Ovary (tissue), 9 donors: ENCODE data around the gene KCNG2. TPM values are rescaled to one million over a fixed set of nuclear protein-coding genes. Genes with fewer than 3 reads are reported as not detected.

Experiments used
- DNase-seq, 5 donors: peaks; one replicate each; pipeline ENCODE4 v3.0.0-alpha.2; 2019 to 2020
- H3K27ac ChIP-seq, 2 donors: fragments of 200-600 bp; one replicate each; pipeline versions ENCODE4 v1.5.1 to v1.8.0; 2019 to 2022
- H3K27me3 ChIP-seq: fragments of 200-600 bp; one replicate; pipeline ENCODE4 v1.8.0; 2022
- H3K36me3 ChIP-seq: fragments of 200-600 bp; sonication (generic); one replicate; pipeline ENCODE4 v1.5.1; 2019
- H3K4me1 ChIP-seq: one replicate; pipeline ENCODE4 v1.8.1; 2013; ENCODE audit warnings: mild to moderate bottlenecking, moderate library complexity; ENCODE audit not compliant: insufficient read depth
- H3K4me3 ChIP-seq: fragments of 200-600 bp; sonication (generic); one replicate; pipeline ENCODE4 v1.5.1; 2017
- H3K9me3 ChIP-seq, 2 donors: fragments of 200-600 bp in 1 of 2; sonication (generic) in 1 of 2; one replicate each; pipeline versions ENCODE4 v1.5.1 to v1.8.1; 2013 to 2019; ENCODE audit warnings: mild to moderate bottlenecking in 1 of 2, moderate library complexity in 1 of 2
- CTCF ChIP-seq, 3 donors: fragments of 450-650 bp in 2 of 3; fragments of 200-600 bp in 1 of 3; IDR thresholded peaks; one replicate each; pipeline versions ENCODE4 v1.5.1 to v1.8.0; 2016 to 2022; ENCODE audit warnings: antibody characterized with exemption in 3 of 3, mild to moderate bottlenecking in 1 of 3
- EP300 ChIP-seq: sonication (generic); formaldehyde crosslinking; IDR thresholded peaks from one replicate; pipeline ENCODE4 v1.6.1; 2017; ENCODE audit warnings: antibody characterized with exemption
- POLR2A ChIP-seq: fragments of 450-650 bp; IDR thresholded peaks from one replicate; pipeline ENCODE4 v1.6.1; 2017; ENCODE audit warnings: antibody characterized with exemption, mild to moderate bottlenecking, moderate library complexity
- WGBS, 3 donors: extraction: QIAGEN DNeasy Blood & Tissue Kit in 1 of 3; methylation state at CpG; one replicate each; pipeline versions ENCODE4 v1.1.5 to v1.1.7; 2013 to 2017; 5-methylcytosine and 5-hydroxymethylcytosine counted together
- intact Hi-C, 4 donors: fragments of 100-400 bp; cut with DNase I; formaldehyde crosslinking; loops; one replicate each; pipeline versions ENCODE4 v1.11.0 to v1.15.1; 2022 to 2023
- polyA plus RNA-seq, 2 donors: library from polyadenylated mRNA; stranded (reverse); fragments of 200-250 nt in 1 of 2; fragments of 350-450 nt in 1 of 2; fragmentation: Illumina TruSeq in 1 of 2; extraction: RNeasy Lipid Tissue Mini Kit (QIAGEN cat#74804) in 1 of 2; gene quantifications; one replicate each; pipeline ENCODE4 v1.2.3, GENCODE V29; 2013 to 2014
- total RNA-seq, 7 donors: library from RNA; depleted of rRNA in 2 of 7; stranded (reverse); fragments of >200 nt in 2 of 7; fragmentation: NEBNext Ultra II Directional in 3 of 7; extraction: Animal tissue kit (Norgen Biotek cat#: 25700) in 3 of 7; gene quantifications; one replicate each; pipeline versions ENCODE4 v1.1.0 to v1.2.4, GENCODE V29; 2016 to 2023
- donor health status: DM: no; HTN: no; CAD: no; lungs with moderate emphysema.
- donor health status: DM: no; HTN: no; CAD: no.
- donor health status: Bipolar disorder and iron deficiency.
- donor health status: DM: yes; HTN: yes; CAD: no.
- donor health status: DM: no; HTN: no; CAD: no.
- donor health status: DM: yes; HTN: yes; CAD: no.

KCNG2 gene
- total and polyA plus RNA-seq, 9 donors: 0.10 to 0.80 (median 0.21) TPM; not detected in 3

- no peaks in the 10 kb centered on the region for H3K36me3 ChIP-seq
- no peaks in the 10 kb centered on the region for H3K27me3 ChIP-seq
- H3K9me3 ChIP-seq: no peaks in the 10 kb centered on the region
- H3K4me3 ChIP-seq: no peak overlapping the region
- TF ChIP-seq EP300: no peak
- TF ChIP-seq POLR2A: no peak
- no peak for TF ChIP-seq CTCF (IDR thresholded peaks at IDR 0.05)
- no peak for DNase-seq
- 80 to 87% (median 85%) methylated on average over 54 of the region's 54 CpGs for WGBS, 3 donors
- no peaks in the 10 kb centered on the region for H3K4me1 ChIP-seq
- H3K27ac ChIP-seq: no peak overlapping the region
- intact Hi-C loops: no loop called here
Observed at GRCh38 chr18:79789091-79789891, 8.4 kb upstream of the KCNG2 start.

GRCh38 chr18:79789901-79790890 is 7.5 kb upstream of the KCNG2 start:
- no peaks in the 10 kb centered on the region for H3K36me3 ChIP-seq
- TF ChIP-seq POLR2A: no peak
- TF ChIP-seq EP300: no peak
- TF ChIP-seq CTCF (IDR thresholded peaks at IDR 0.05): no peak
- H3K9me3 ChIP-seq: no peaks in the 10 kb centered on the region
- DNase-seq: no peak
- intact Hi-C loops: no loop called here
- no peaks in the 10 kb centered on the region for H3K27me3 ChIP-seq
- no peak overlapping the region for H3K4me3 ChIP-seq
- H3K27ac ChIP-seq: no peak overlapping the region
- WGBS, 3 donors: 74 to 79% (median 79%) methylated on average over 46 of the region's 46 CpGs
- H3K4me1 ChIP-seq: no peaks in the 10 kb centered on the region

- WGBS, 3 donors: 12 to 32% (median 15%) methylated on average over 21 of the region's 21 CpGs
- H3K27ac ChIP-seq: no peak overlapping the region
Observed at GRCh38 chr18:79790996-79791972, 6.5 kb upstream of the KCNG2 start.

More at GRCh38 chr18:79790996-79791972, 6.5 kb upstream of the KCNG2 start:
- peak in 1 of 5 donors; percentile 44 for DNase-seq
- Histone ChIP-seq H3K9me3 (no peaks in the 10 kb centered on the region), H3K4me1 (no peaks in the 10 kb centered on the region), H3K36me3 (no peaks in the 10 kb centered on the region), H3K4me3 (no peak overlapping the region), H3K27me3 (no peaks in the 10 kb centered on the region)
- intact Hi-C loops: no loop called here
- TF ChIP-seq CTCF (IDR thresholded peaks at IDR 0.05): no peak
- no peak for TF ChIP-seq EP300
- no peak for TF ChIP-seq POLR2A
